HCT116 (cell line): ENCODE results near the gene SCAF8.

Experiments used
- FOSL1 ChIP-seq: IDR thresholded peaks from 2 replicates; pipeline ENCODE4 v1.6.1; 2012; ENCODE audit warnings: low read depth
- POLR2AphosphoS5 ChIP-seq: IDR thresholded peaks from 2 replicates; pipeline ENCODE4 v1.6.1; 2011; ENCODE audit warnings: mild to moderate bottlenecking, low read depth, low read length, moderate library complexity
- TCF7L2 ChIP-seq: IDR thresholded peaks from 2 replicates; pipeline ENCODE4 v1.7.0; 2011; ENCODE audit warnings: borderline replicate concordance, inconsistent platforms; ENCODE audit not compliant: insufficient read depth, insufficient read length; ENCODE audit errors: extremely low read depth
- YY1 ChIP-seq: IDR thresholded peaks from 2 replicates; pipeline ENCODE4 v1.6.1; 2011; ENCODE audit warnings: low read length, low read depth, moderate library complexity, mild to moderate bottlenecking; ENCODE audit not compliant: insufficient replicate concordance; ENCODE audit errors: extremely low read depth
- ZNF274 ChIP-seq: fragments of 200-500 bp; sonication (Bioruptor generic); IDR thresholded peaks from 2 replicates; pipeline ENCODE4 v1.6.1; 2014; ENCODE audit warnings: mild to moderate bottlenecking, low read depth, low read length, inconsistent platforms
- TF ChIP-seq, protein P1 (sequence below), 3 experiments: fragments of 200-600 bp in 1 of 3; sonication (generic) in 1 of 3; IDR thresholded peaks in 2 of 3; conservative IDR thresholded peaks in 1 of 3; 2 replicates each; pipeline ENCODE4 v1.5.1; 2012 to 2017; ENCODE audit warnings: low read depth in 2 of 3, low read length in 2 of 3, antibody characterized with exemption in 1 of 3, borderline replicate concordance in 1 of 3, control low read depth in 1 of 3, mild to moderate bottlenecking in 1 of 3, mixed read lengths in 1 of 3, mixed run types in 1 of 3, moderate library complexity in 1 of 3; ENCODE audit not compliant: insufficient read depth in 1 of 3
- TF ChIP-seq, protein P2 (sequence below): IDR thresholded peaks from 2 replicates; pipeline ENCODE4 v1.6.1; 2012

DNA sequence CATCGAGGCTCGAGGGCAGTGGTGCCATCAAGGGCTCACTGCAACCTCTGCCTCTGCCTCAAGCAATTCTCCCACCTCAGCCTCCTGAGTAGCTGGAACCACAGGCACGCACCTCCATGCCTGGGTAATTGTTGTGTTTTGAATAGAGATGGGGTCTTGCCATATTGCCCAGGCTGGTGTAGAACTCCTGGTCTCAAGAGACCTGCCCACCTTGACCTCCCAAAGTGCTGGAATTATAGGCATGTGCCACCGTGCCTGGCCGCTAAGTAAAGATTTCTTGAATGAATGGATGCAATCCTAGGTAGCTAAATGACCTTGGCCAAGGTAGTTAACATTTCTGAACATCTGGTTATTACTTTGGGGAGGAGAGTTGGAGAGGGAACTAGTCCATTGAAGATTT is 7.4 kb downstream of the SCAF8 start:
- TF ChIP-seq, protein P1, sequence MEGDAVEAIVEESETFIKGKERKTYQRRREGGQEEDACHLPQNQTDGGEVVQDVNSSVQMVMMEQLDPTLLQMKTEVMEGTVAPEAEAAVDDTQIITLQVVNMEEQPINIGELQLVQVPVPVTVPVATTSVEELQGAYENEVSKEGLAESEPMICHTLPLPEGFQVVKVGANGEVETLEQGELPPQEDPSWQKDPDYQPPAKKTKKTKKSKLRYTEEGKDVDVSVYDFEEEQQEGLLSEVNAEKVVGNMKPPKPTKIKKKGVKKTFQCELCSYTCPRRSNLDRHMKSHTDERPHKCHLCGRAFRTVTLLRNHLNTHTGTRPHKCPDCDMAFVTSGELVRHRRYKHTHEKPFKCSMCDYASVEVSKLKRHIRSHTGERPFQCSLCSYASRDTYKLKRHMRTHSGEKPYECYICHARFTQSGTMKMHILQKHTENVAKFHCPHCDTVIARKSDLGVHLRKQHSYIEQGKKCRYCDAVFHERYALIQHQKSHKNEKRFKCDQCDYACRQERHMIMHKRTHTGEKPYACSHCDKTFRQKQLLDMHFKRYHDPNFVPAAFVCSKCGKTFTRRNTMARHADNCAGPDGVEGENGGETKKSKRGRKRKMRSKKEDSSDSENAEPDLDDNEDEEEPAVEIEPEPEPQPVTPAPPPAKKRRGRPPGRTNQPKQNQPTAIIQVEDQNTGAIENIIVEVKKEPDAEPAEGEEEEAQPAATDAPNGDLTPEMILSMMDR (IDR thresholded peaks at IDR 0.05 in 2 of 3, conservative IDR thresholded peaks at IDR 0.05 in 1 of 3; ENCODE audit: borderline replicate concordance in 1 of 3, insufficient read depth in 1 of 3, low read depth in 2 of 3, low read length in 2 of 3) = no peak
- no peak for TF ChIP-seq TCF7L2
- no peak for TF ChIP-seq ZNF274
- no peak for TF ChIP-seq YY1
- TF ChIP-seq FOSL1 = no peak
- TF ChIP-seq POLR2AphosphoS5 = no peak
- TF ChIP-seq, protein P2, sequence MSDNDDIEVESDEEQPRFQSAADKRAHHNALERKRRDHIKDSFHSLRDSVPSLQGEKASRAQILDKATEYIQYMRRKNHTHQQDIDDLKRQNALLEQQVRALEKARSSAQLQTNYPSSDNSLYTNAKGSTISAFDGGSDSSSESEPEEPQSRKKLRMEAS = no peak
